HepG2 (cell line): ENCODE results near the gene TENM3. TPM values are rescaled to one million over a fixed set of nuclear protein-coding genes. Genes with fewer than 3 reads are reported as not detected.

Experiments used
- ATAC-seq: fragments of 200-7000 bp; cut with Tn5 transposase; 3 replicates; pipeline ENCODE4 v1.9.1; 2020; ENCODE audit warnings: mild to moderate bottlenecking, moderate library complexity
- BruUV-seq: library from RNA; stranded (reverse); fragments of 400-500 nt; replicated peaks from 2 replicates; lab custom pipeline; 2021; lab: Mats Ljungman, UMichigan
- CTCF ChIA-PET: fragments of 300-600 bp; formaldehyde crosslinking; extraction: SDS; loops from one replicate; lab custom pipeline; 2021; ENCODE audit warnings: low total read pairs, inconsistent platforms, low intra/inter-chr PET ratio; lab: Yijun Ruan, JAX
- POLR2A ChIA-PET: fragments of 350-600 bp; sonication (Branson Sonifier 250); formaldehyde crosslinking; loops from one replicate; lab custom pipeline; 2020; ENCODE audit warnings: antibody characterized with exemption, inconsistent platforms; lab: Yijun Ruan, JAX
- DNase-seq: peaks from one replicate; pipeline ENCODE4 v3.0.0-alpha.2; 2015; ENCODE audit warnings: low spot score
- FAIRE-seq: peaks from 3 replicates; lab custom pipeline; 2011; peaks lifted over from hg19 to GRCh38; lab: Jason Lieb, UNC
- H2AFZ ChIP-seq: one replicate; pipeline ENCODE4 v1.6.1; 2011; ENCODE audit warnings: low read length, inconsistent platforms
- H3K27ac ChIP-seq: fragments of 300-600 bp; 3 replicates; pipeline ENCODE4 v1.8.0; 2011; ENCODE audit warnings: mixed run types, mild to moderate bottlenecking, mixed read lengths, low read length, inconsistent platforms; ENCODE audit not compliant: insufficient read depth; ENCODE audit errors: extremely low read length
- H3K27me3 ChIP-seq, 2 experiments: fragments of 200-600 bp in 1 of 2; 2 replicates in 1 of 2; 3 replicates in 1 of 2; pipeline versions ENCODE4 v1.6.0 to v1.8.0; 2011; ENCODE audit warnings: low read length in 2 of 2, mild to moderate bottlenecking in 2 of 2, moderate library complexity in 2 of 2, inconsistent platforms in 1 of 2; ENCODE audit not compliant: insufficient read depth in 2 of 2, control insufficient read depth in 1 of 2
- H3K36me3 ChIP-seq, 2 experiments: fragments of 200-600 bp in 1 of 2; replicated peaks in 1 of 2; 2 replicates in 1 of 2; 3 replicates in 1 of 2; pipeline versions ENCODE4 v1.5.1 to v1.8.0; 2011; ENCODE audit warnings: low read length in 2 of 2, inconsistent platforms in 1 of 2; ENCODE audit not compliant: insufficient read depth in 2 of 2, control insufficient read depth in 1 of 2
- H3K4me1 ChIP-seq: 2 replicates; pipeline ENCODE4 v1.5.1; 2012; ENCODE audit warnings: low read length, inconsistent platforms; ENCODE audit not compliant: insufficient read depth
- H3K4me2 ChIP-seq: 2 replicates; pipeline ENCODE4 v1.6.0; 2011; ENCODE audit warnings: low read depth, low read length, inconsistent platforms
- H3K4me3 ChIP-seq, 3 experiments: fragments of 200-600 bp in 1 of 3; sonication (generic), shearing (Covaris generic) in 1 of 3; replicated peaks in 1 of 3; 2 replicates each; pipeline ENCODE4 v1.5.1; 2011 to 2016; ENCODE audit warnings: low read length in 3 of 3, inconsistent platforms in 2 of 3, low read depth in 2 of 3, mild to moderate bottlenecking in 2 of 3, control low read depth in 1 of 3, mixed read lengths in 1 of 3; ENCODE audit not compliant: insufficient read depth in 1 of 3
- H3K79me2 ChIP-seq: one replicate; pipeline ENCODE4 v1.6.1; 2011; ENCODE audit warnings: low read length, inconsistent platforms; ENCODE audit not compliant: insufficient read depth
- H3K9ac ChIP-seq: 2 replicates; pipeline ENCODE4 v1.6.0; 2011; ENCODE audit warnings: mild to moderate bottlenecking, low read depth, low read length, inconsistent platforms; ENCODE audit not compliant: insufficient read depth
- H3K9me3 ChIP-seq: 2 replicates; pipeline ENCODE4 v1.5.1; 2012; ENCODE audit warnings: mild to moderate bottlenecking, low read length
- H4K20me1 ChIP-seq: 2 replicates; pipeline ENCODE4 v1.6.0; 2011; ENCODE audit warnings: inconsistent platforms, mild to moderate bottlenecking, low read length, moderate library complexity; ENCODE audit not compliant: insufficient read depth
- ATF1 ChIP-seq: IDR thresholded peaks from 2 replicates; pipeline ENCODE4 v1.6.1; 2016; ENCODE audit warnings: mild to moderate bottlenecking, control low read depth
- CERS6 ChIP-seq: sonication (generic); formaldehyde crosslinking; IDR thresholded peaks from 2 replicates; pipeline ENCODE4 v1.5.0; 2020; ENCODE audit warnings: missing genetic modification reagents
- E2F1 ChIP-seq: sonication (generic); formaldehyde crosslinking; IDR thresholded peaks from 2 replicates; pipeline ENCODE4 v1.5.0; 2020; ENCODE audit warnings: missing genetic modification reagents
- GLI4 ChIP-seq: sonication (generic); formaldehyde crosslinking; IDR thresholded peaks from 2 replicates; pipeline ENCODE4 v1.5.1; 2020; ENCODE audit warnings: missing genetic modification reagents, mild to moderate bottlenecking, moderate library complexity, borderline replicate concordance
- GMEB2 ChIP-seq: IDR thresholded peaks from 2 replicates; pipeline ENCODE4 v1.6.1; 2016; ENCODE audit warnings: missing biosample characterization, missing genetic modification reagents, low read depth
- HIC2 ChIP-seq: sonication (generic); formaldehyde crosslinking; IDR thresholded peaks from 2 replicates; pipeline ENCODE4 v1.9.0; 2022; ENCODE audit warnings: low read depth, missing genetic modification reagents
- JUNB ChIP-seq: sonication (generic); formaldehyde crosslinking; IDR thresholded peaks from 2 replicates; pipeline ENCODE4 v1.8.0; 2022; ENCODE audit warnings: missing genetic modification reagents, mild to moderate bottlenecking, borderline replicate concordance
- MEF2D ChIP-seq: sonication (generic); formaldehyde crosslinking; IDR thresholded peaks from 2 replicates; pipeline ENCODE4 v1.5.1; 2020; ENCODE audit warnings: mild to moderate bottlenecking, missing genetic modification reagents
- RBFOX2 ChIP-seq: fragments of 200-400 bp; formaldehyde crosslinking; IDR thresholded peaks from 2 replicates; pipeline ENCODE4 v1.6.1; 2017; ENCODE audit warnings: low read depth, mild to moderate bottlenecking, low read length
- ZNF20 ChIP-seq: sonication (generic); formaldehyde crosslinking; IDR thresholded peaks from 2 replicates; pipeline ENCODE4 v1.4.0; 2020; ENCODE audit warnings: mild to moderate bottlenecking, moderate library complexity, missing genetic modification reagents
- ZNF484 ChIP-seq: sonication (generic); formaldehyde crosslinking; IDR thresholded peaks from 2 replicates; pipeline ENCODE4 v1.5.1; 2020; ENCODE audit warnings: mild to moderate bottlenecking, low read depth, missing genetic modification reagents, borderline replicate concordance
- ZNF766 ChIP-seq: sonication (generic); formaldehyde crosslinking; IDR thresholded peaks from 2 replicates; pipeline ENCODE4 v1.5.0; 2020; ENCODE audit warnings: missing genetic modification reagents, borderline replicate concordance
- ZNF777 ChIP-seq: sonication (generic); formaldehyde crosslinking; IDR thresholded peaks from 2 replicates; pipeline ENCODE4 v1.4.0; 2020; ENCODE audit warnings: missing genetic modification reagents
- WGBS: methylation state at CpG from one replicate; pipeline ENCODE4 v1.1.6; 2017; ENCODE audit warnings: low lambda C conversion rate; 5-methylcytosine and 5-hydroxymethylcytosine counted together
- in situ Hi-C: cut with HindIII; loops from 2 replicates; pipeline ENCODE4 v1.10.0; 2017; ENCODE audit warnings: low pct_unique_long_range_greater_than_20kb; ENCODE audit not compliant: extremely low pct_ligation_motif_present
- intact Hi-C: fragments of 100-400 bp; cut with micrococcal nuclease; formaldehyde crosslinking; loops from one replicate; pipeline ENCODE4 v1.10.0; 2022; ENCODE audit not compliant: unreplicated experiment
- polyA plus RNA-seq, 8 experiments: library from polyadenylated mRNA; depleted of rRNA in 3 of 8; stranded (reverse) in 7 of 8; unstranded in 1 of 8; fragments of >200 nt; fragmentation: Illumina TruSeq in 4 of 8; extraction: Trizol in 4 of 8; gene quantifications; 2 replicates each; pipeline versions ENCODE4 v1.2.1 to v1.2.3, GENCODE V29; 2011 to 2016; ENCODE audit warnings: low read depth in 4 of 8, missing spikeins in 1 of 8, mixed read lengths in 1 of 8; ENCODE audit not compliant: insufficient read depth in 1 of 8
- total RNA-seq, 5 experiments: library from RNA; depleted of rRNA; stranded (reverse); fragments of >200 nt; fragmentation: Illumina TruSeq; extraction: Trizol; gene quantifications; 2 replicates each; pipeline ENCODE4 v1.2.3, GENCODE V29; 2016; ENCODE audit warnings: low read depth in 1 of 5

The TENM3 gene
- total and polyA plus RNA-seq, 2 of the 13 experiments (the other 11 are each of a cell fraction or from before 2014, with no cell fraction given) = 0.04 TPM; not detected in 1

GRCh38 chr4:182420189-182420588, 177.0 kb downstream of the TENM3 start (continued):
- TF ChIP-seq ZNF777 (no peak), E2F1 (CRISPR knock-in tag) (no peak), JUNB (no peak), CERS6 (CRISPR knock-in tag) (no peak)

- Histone ChIP-seq H3K27ac (no peak overlapping the region), H3K9me3 (no peaks in the 10 kb centered on the region), H4K20me1 (no peaks in the 10 kb centered on the region), H3K36me3 (no peaks in the 10 kb centered on the region), H3K27me3 (no peaks in the 10 kb centered on the region; a peak in 1 of 5 replicates), H2AFZ (no peak overlapping the region), H3K9ac (no peak overlapping the region), H3K79me2 (no peaks in the 10 kb centered on the region), H3K4me1 (no peaks in the 10 kb centered on the region), H3K4me2 (no peak overlapping the region)
- in situ Hi-C loops = no loop called here
- no TSS peak for BruUV-seq
- WGBS = 23% methylated on average over 5 of the region's 5 CpGs
- ATAC-seq (no peak), DNase-seq (no peak), FAIRE-seq (no peak)
- CTCF ChIA-PET = no interaction called here
- TF ChIP-seq RBFOX2 (no peak), ZNF484 (CRISPR knock-in tag) (no peak), ZNF766 (CRISPR knock-in tag) (no peak), GLI4 (CRISPR knock-in tag) (no peak), ZNF20 (CRISPR knock-in tag) (no peak), MEF2D (no peak), GMEB2 (CRISPR knock-in tag) (no peak), HIC2 (no peak), ATF1 (CRISPR knock-in tag) (no peak)
- TF ChIP-seq, all 625 proteins: peak for 0
- POLR2A ChIA-PET = no interaction called here
- intact Hi-C loops = no loop called here
- H3K4me3 ChIP-seq = no peak overlapping the region
Measured at GRCh38 chr4:182421753-182422152, 178.6 kb downstream of the TENM3 start.
